Cardiac fibroblast (primary cell): ENCODE measurements around the gene SLC11A1.

Experiments
- DNase-seq, 2 donors: peaks; one replicate each; pipeline versions ENCODE4 v3.0.0 to v3.0.0-alpha.2; 2010; ENCODE audit warnings: low read depth in 2 of 2
- H3K4me3 ChIP-seq, 2 donors: replicated peaks in 1 of 2; 1 replicate in 1 of 2; 2 replicates in 1 of 2; pipeline ENCODE4 v1.5.1; 2011; ENCODE audit warnings: low read depth in 2 of 2, low read length in 2 of 2, mild to moderate bottlenecking in 2 of 2, moderate library complexity in 1 of 2
- CTCF ChIP-seq: IDR thresholded peaks from one replicate; pipeline ENCODE4 v1.5.1; 2011; ENCODE audit warnings: low read depth, mild to moderate bottlenecking, low read length, inconsistent platforms

The SLC11A1 gene

GRCh38 chr2:218427741-218428140 is 45.7 kb downstream of the SLC11A1 start:
- DNase-seq = no peak
- no peak for TF ChIP-seq CTCF
- no peak overlapping the region for H3K4me3 ChIP-seq

GRCh38 chr2:218428846-218429558 is 46.9 kb downstream of the SLC11A1 start:
- TF ChIP-seq CTCF = no peak
- no peak for DNase-seq
- H3K4me3 ChIP-seq = no peak overlapping the region

GRCh38 chr2:218429911-218430692 is 48.0 kb downstream of the SLC11A1 start:
- no peak for DNase-seq
- H3K4me3 ChIP-seq = no peak overlapping the region
- TF ChIP-seq CTCF = no peak

GRCh38 chr2:218430721-218431120 is 48.6 kb downstream of the SLC11A1 start:
- DNase-seq = no peak
- TF ChIP-seq CTCF = no peak

GRCh38 chr2:218431878-218432277 is 49.8 kb downstream of the SLC11A1 start:
- TF ChIP-seq CTCF = no peak
- no peak for DNase-seq
- H3K4me3 ChIP-seq = no peak overlapping the region

More at GRCh38 chr2:218430721-218431120, 48.6 kb downstream of the SLC11A1 start:
- no peak overlapping the region for H3K4me3 ChIP-seq

- no peak overlapping the region for H3K4me3 ChIP-seq
- no peak for DNase-seq
- no peak for TF ChIP-seq CTCF
Measured at GRCh38 chr2:218432676-218433365, 50.7 kb downstream of the SLC11A1 start.
